KMS-11 (cell line): ENCODE data around the gene RNF169.
A peak's percentile ranks its signal among the peaks of the same experiment; 100 is the strongest.

ENCODE experiments used
- H2AFZ ChIP-seq: fragments of 200-600 bp; sonication (generic); 2 replicates; pipeline ENCODE4 v1.6.1; 2016; ENCODE audit warnings: antibody characterized with exemption, mixed run types, low read depth
- H3K27ac ChIP-seq: fragments of 200-600 bp; sonication (generic); 2 replicates; pipeline ENCODE4 v1.6.1; 2016; ENCODE audit warnings: mild to moderate bottlenecking, mixed run types
- H3K27me3 ChIP-seq: fragments of 200-600 bp; sonication (generic); 2 replicates; pipeline ENCODE4 v1.6.1; 2017; ENCODE audit warnings: mild to moderate bottlenecking, low read depth, mixed run types, moderate library complexity; ENCODE audit not compliant: insufficient read depth
- H3K36me3 ChIP-seq: fragments of 200-600 bp; sonication (generic); 2 replicates; pipeline ENCODE4 v1.6.1; 2017; ENCODE audit warnings: mild to moderate bottlenecking, mixed run types; ENCODE audit not compliant: insufficient read depth
- H3K4me1 ChIP-seq: fragments of 200-600 bp; sonication (generic); 2 replicates; pipeline ENCODE4 v1.6.1; 2016; ENCODE audit warnings: mild to moderate bottlenecking, low read depth, mixed run types; ENCODE audit not compliant: poor library complexity, severe bottlenecking
- H3K4me2 ChIP-seq: fragments of 200-600 bp; sonication (generic); 2 replicates; pipeline ENCODE4 v1.7.0; 2016; ENCODE audit warnings: mild to moderate bottlenecking, mixed run types
- H3K4me3 ChIP-seq: fragments of 200-600 bp; sonication (generic); IDR thresholded peaks from 2 replicates; pipeline ENCODE4 v1.6.1; 2017; ENCODE audit warnings: low read depth, low read length, mixed read lengths; ENCODE audit not compliant: insufficient read depth
- H3K79me2 ChIP-seq: fragments of 200-600 bp; sonication (generic); 2 replicates; pipeline ENCODE4 v1.6.1; 2016; ENCODE audit warnings: low read depth, mixed run types; ENCODE audit not compliant: insufficient read depth
- H3K9ac ChIP-seq: fragments of 200-600 bp; sonication (generic); 2 replicates; pipeline ENCODE4 v1.6.1; 2016; ENCODE audit warnings: mild to moderate bottlenecking, mixed run types
- H4K20me1 ChIP-seq: fragments of 200-600 bp; sonication (generic); 2 replicates; pipeline ENCODE4 v1.6.1; 2016; ENCODE audit warnings: mild to moderate bottlenecking, mixed run types; ENCODE audit not compliant: insufficient read depth
- CTCF ChIP-seq: fragments of 200-600 bp; sonication (generic); conservative IDR thresholded peaks from 2 replicates; pipeline ENCODE4 v1.6.1; 2017; ENCODE audit warnings: low read depth, mild to moderate bottlenecking, antibody characterized with exemption, low read length, moderate library complexity, mixed read lengths

The RNF169 gene

GRCh38 chr11:74866557-74866956 is 117.9 kb downstream of the RNF169 start:
- TF ChIP-seq CTCF = no peak

GRCh38 chr11:74870485-74870884 is 121.8 kb downstream of the RNF169 start:
- peak; percentile 49 for TF ChIP-seq CTCF
- no peaks in the 10 kb centered on the region for H3K79me2 ChIP-seq
- no peak overlapping the region for H3K27ac ChIP-seq
- no peak overlapping the region for H3K4me2 ChIP-seq
- no peaks in the 10 kb centered on the region for H3K36me3 ChIP-seq
- no peak overlapping the region for H2AFZ ChIP-seq
- H3K4me3 ChIP-seq = no peak overlapping the region
- H4K20me1 ChIP-seq = no peaks in the 10 kb centered on the region
- no peak overlapping the region for H3K9ac ChIP-seq
- no peaks in the 10 kb centered on the region for H3K4me1 ChIP-seq
- H3K27me3 ChIP-seq = no peaks in the 10 kb centered on the region

More at GRCh38 chr11:74866557-74866956, 117.9 kb downstream of the RNF169 start:
- Histone ChIP-seq H3K79me2 (no peaks in the 10 kb centered on the region), H2AFZ (no peak overlapping the region), H3K4me2 (no peak overlapping the region), H3K36me3 (no peaks in the 10 kb centered on the region), H3K9ac (no peak overlapping the region), H4K20me1 (no peaks in the 10 kb centered on the region), H3K4me3 (no peak overlapping the region), H3K27me3 (no peaks in the 10 kb centered on the region), H3K4me1 (no peaks in the 10 kb centered on the region), H3K27ac (no peak overlapping the region)

GRCh38 chr11:74871037-74871436 is 122.4 kb downstream of the RNF169 start:
- H3K4me1 ChIP-seq = no peaks in the 10 kb centered on the region
- no peak overlapping the region for H3K4me3 ChIP-seq
- no peaks in the 10 kb centered on the region for H3K79me2 ChIP-seq
- no peak overlapping the region for H3K9ac ChIP-seq
- no peak overlapping the region for H2AFZ ChIP-seq
- H4K20me1 ChIP-seq = no peaks in the 10 kb centered on the region
- TF ChIP-seq CTCF = no peak
- H3K27ac ChIP-seq = no peak overlapping the region
- no peaks in the 10 kb centered on the region for H3K27me3 ChIP-seq
- no peaks in the 10 kb centered on the region for H3K36me3 ChIP-seq
- H3K4me2 ChIP-seq = no peak overlapping the region

GRCh38 chr11:74877132-74877531 is 128.5 kb downstream of the RNF169 start:
- no peaks in the 10 kb centered on the region for H3K27me3 ChIP-seq
- peak; percentile 74; the same call in 1 of the 2 replicates for TF ChIP-seq CTCF

More at GRCh38 chr11:74877132-74877531, 128.5 kb downstream of the RNF169 start:
- Histone ChIP-seq H3K79me2 (no peaks in the 10 kb centered on the region), H3K4me1 (no peaks in the 10 kb centered on the region), H3K4me2 (no peak overlapping the region), H3K36me3 (no peaks in the 10 kb centered on the region), H2AFZ (no peak overlapping the region), H3K9ac (no peak overlapping the region), H3K27ac (no peak overlapping the region), H3K4me3 (no peak overlapping the region), H4K20me1 (no peaks in the 10 kb centered on the region)
